H9 (cell line): Measurements from ENCODE around the gene RAB3IL1. TPM values are rescaled to one million over a fixed set of nuclear protein-coding genes. Genes with fewer than 3 reads are reported as not detected.

ENCODE experiments used
- DNase-seq: peaks from one replicate; pipeline ENCODE4 v3.0.0-alpha.2; 2017
- H2AFZ ChIP-seq: one replicate; pipeline ENCODE4 v1.6.1; 2013; ENCODE audit warnings: mild to moderate bottlenecking, low read length, control low read depth, moderate library complexity
- H2AK5ac ChIP-seq: 2 replicates; pipeline ENCODE4 v1.6.1; 2013; ENCODE audit warnings: low read length, control low read depth, mixed read lengths; ENCODE audit not compliant: insufficient read length
- H2BK120ac ChIP-seq: one replicate; pipeline ENCODE4 v1.6.1; 2013; ENCODE audit warnings: low read depth, mild to moderate bottlenecking, low read length, control low read depth, inconsistent platforms; ENCODE audit not compliant: poor library complexity, severe bottlenecking
- H2BK12ac ChIP-seq: 2 replicates; pipeline ENCODE4 v1.6.1; 2013; ENCODE audit warnings: low read length, control low read depth, mixed read lengths, low read depth; ENCODE audit not compliant: insufficient read length
- H2BK15ac ChIP-seq: 2 replicates; pipeline ENCODE4 v1.6.1; 2013; ENCODE audit warnings: low read depth, low read length, control low read depth
- H2BK20ac ChIP-seq: one replicate; pipeline ENCODE4 v1.6.1; 2013; ENCODE audit warnings: low read depth, mild to moderate bottlenecking, low read length, control low read depth, inconsistent platforms; ENCODE audit not compliant: poor library complexity, severe bottlenecking
- H2BK5ac ChIP-seq: 2 replicates; pipeline ENCODE4 v1.6.1; 2013; ENCODE audit warnings: low read length, control low read depth, mixed read lengths; ENCODE audit not compliant: insufficient read length
- H3K14ac ChIP-seq: 2 replicates; pipeline ENCODE4 v1.6.1; 2013; ENCODE audit warnings: low read length, control low read depth; ENCODE audit not compliant: insufficient read depth
- H3K18ac ChIP-seq: 2 replicates; pipeline ENCODE4 v1.6.1; 2013; ENCODE audit warnings: low read depth, mild to moderate bottlenecking, mixed read lengths, low read length, control low read depth; ENCODE audit not compliant: insufficient read length
- H3K23ac ChIP-seq: 2 replicates; pipeline ENCODE4 v1.6.1; 2013; ENCODE audit warnings: low read length, control low read depth, mixed read lengths, low read depth; ENCODE audit not compliant: insufficient read length
- H3K23me2 ChIP-seq: 2 replicates; pipeline ENCODE4 v1.6.1; 2013; ENCODE audit warnings: low read depth, mild to moderate bottlenecking, mixed read lengths, low read length, control low read depth; ENCODE audit not compliant: insufficient read length, poor library complexity, severe bottlenecking
- H3K27ac ChIP-seq: 2 replicates; pipeline ENCODE4 v1.5.1; 2013; ENCODE audit warnings: low read length, control low read depth, mixed read lengths, low read depth; ENCODE audit not compliant: insufficient read length
- H3K27me3 ChIP-seq: 2 replicates; pipeline ENCODE4 v1.6.1; 2013; ENCODE audit warnings: low read length, control low read depth, inconsistent platforms; ENCODE audit not compliant: insufficient read depth
- H3K4ac ChIP-seq: 2 replicates; pipeline ENCODE4 v1.6.1; 2013; ENCODE audit warnings: low read depth, mild to moderate bottlenecking, control low read depth, inconsistent platforms, low read length, moderate library complexity
- H3K4me1 ChIP-seq: 2 replicates; pipeline ENCODE4 v1.6.1; 2013; ENCODE audit warnings: low read length, control low read depth, inconsistent platforms; ENCODE audit not compliant: insufficient read depth
- H3K4me2 ChIP-seq: 2 replicates; pipeline ENCODE4 v1.6.1; 2013; ENCODE audit warnings: low read length, control low read depth, mixed read lengths; ENCODE audit not compliant: insufficient read length, insufficient read depth
- H3K56ac ChIP-seq: 2 replicates; pipeline ENCODE4 v1.6.1; 2013; ENCODE audit warnings: low read depth, mild to moderate bottlenecking, mixed read lengths, low read length, control low read depth; ENCODE audit not compliant: insufficient read length
- H3K79me1 ChIP-seq: 2 replicates; pipeline ENCODE4 v1.6.1; 2013; ENCODE audit warnings: low read depth, mild to moderate bottlenecking, moderate library complexity, low read length, control low read depth, inconsistent platforms; ENCODE audit not compliant: insufficient read depth, poor library complexity, severe bottlenecking
- H3K79me2 ChIP-seq: 2 replicates; pipeline ENCODE4 v1.6.1; 2013; ENCODE audit warnings: low read length, control low read depth, inconsistent platforms; ENCODE audit not compliant: insufficient read depth
- H3K9ac ChIP-seq: 2 replicates; pipeline ENCODE4 v1.6.1; 2013; ENCODE audit warnings: low read length, control low read depth, mixed read lengths; ENCODE audit not compliant: insufficient read length; ENCODE audit errors: extremely low read depth
- H3K9me3 ChIP-seq: one replicate; pipeline ENCODE4 v1.6.1; 2013; ENCODE audit warnings: low read depth, low read length, inconsistent platforms; ENCODE audit not compliant: control insufficient read depth
- H3T11ph ChIP-seq: one replicate; pipeline ENCODE4 v1.6.1; 2013; ENCODE audit warnings: mild to moderate bottlenecking, low read length, control low read depth, inconsistent platforms
- H4K20me1 ChIP-seq: one replicate; pipeline ENCODE4 v1.6.1; 2013; ENCODE audit not compliant: control insufficient read depth, insufficient read length, insufficient read depth
- H4K5ac ChIP-seq: 2 replicates; pipeline ENCODE4 v1.6.1; 2013; ENCODE audit warnings: low read depth, mild to moderate bottlenecking, mixed read lengths, low read length, control low read depth; ENCODE audit not compliant: insufficient read length
- H4K8ac ChIP-seq: replicated peaks from 2 replicates; pipeline ENCODE4 v1.6.1; 2013; ENCODE audit warnings: low read length, control low read depth, mixed read lengths, low read depth; ENCODE audit not compliant: insufficient read length
- H4K91ac ChIP-seq: 2 replicates; pipeline ENCODE4 v1.6.1; 2013; ENCODE audit warnings: low read depth, mild to moderate bottlenecking, moderate library complexity, mixed read lengths, low read length, control low read depth; ENCODE audit not compliant: insufficient read length
- H3K27ac Mint-ChIP-seq, 3 experiments: 2 replicates in 2 of 3; 3 replicates in 1 of 3; pipeline ENCODE4 v1.8.0; 2020 to 2021; ENCODE audit warnings: mixed read lengths in 3 of 3, mild to moderate bottlenecking in 1 of 3, moderate library complexity in 1 of 3
- H3K27me3 Mint-ChIP-seq: 2 replicates; pipeline ENCODE4 v1.8.0; 2021; ENCODE audit warnings: low read depth, mild to moderate bottlenecking, moderate library complexity, mixed read lengths
- H3K36me3 Mint-ChIP-seq, 3 experiments: 2 replicates in 2 of 3; 3 replicates in 1 of 3; pipeline ENCODE4 v1.8.0; 2020 to 2021; ENCODE audit warnings: low read depth in 3 of 3, mixed read lengths in 3 of 3; ENCODE audit not compliant: insufficient read depth in 1 of 3
- H3K4me1 Mint-ChIP-seq, 2 experiments: 2 replicates each; pipeline ENCODE4 v1.8.0; 2020; ENCODE audit warnings: mixed read lengths in 2 of 2
- H3K4me3 Mint-ChIP-seq, 2 experiments: 2 replicates in 1 of 2; 3 replicates in 1 of 2; pipeline ENCODE4 v1.8.0; 2020 to 2021; ENCODE audit warnings: mild to moderate bottlenecking in 2 of 2, mixed read lengths in 2 of 2, moderate library complexity in 1 of 2
- H3K9me3 Mint-ChIP-seq, 2 experiments: 2 replicates in 1 of 2; 3 replicates in 1 of 2; pipeline ENCODE4 v1.8.0; 2020; ENCODE audit warnings: mild to moderate bottlenecking in 2 of 2, mixed read lengths in 2 of 2, moderate library complexity in 1 of 2
- CTCF ChIP-seq: fragments of 200-600 bp; sonication (generic); conservative IDR thresholded peaks from 3 replicates; pipeline ENCODE4 v1.8.0; 2021; ENCODE audit warnings: antibody characterized with exemption, mild to moderate bottlenecking
- WGBS: extraction: QIAGEN DNeasy Blood & Tissue Kit; methylation state at CpG from one replicate; pipeline ENCODE4 v1.1.7; 2013; ENCODE audit warnings: missing lambda C conversion rate, low lambda C conversion rate, mixed read lengths; ENCODE audit not compliant: insufficient read length; ENCODE audit errors: extremely low coverage; 5-methylcytosine and 5-hydroxymethylcytosine counted together
- total RNA-seq: library from RNA; stranded (reverse); gene quantifications from 2 replicates; pipeline ENCODE4 v1.2.1, GENCODE V29; 2021

Gene RAB3IL1
- total RNA-seq, 1 experiment from 2014 or later: 2.4 TPM

- H2BK12ac ChIP-seq: no peak overlapping the region
- H3K9ac ChIP-seq: no peak overlapping the region
- H3K56ac ChIP-seq: no peak overlapping the region
- H2BK20ac ChIP-seq: no peak overlapping the region
- H3K23me2 ChIP-seq: peaks cover 8% of the 10 kb centered on the region
- peak overlapping the region; percentile 31 for H3K4me2 ChIP-seq
- Mint-ChIP-seq H3K27me3 (peaks cover 31% of the 10 kb centered on the region), H3K27ac (no peak overlapping the region), H3K4me1 (peaks cover 0 to 10% of the 10 kb centered on the region in 2 experiments; a peak in 1 of 4 replicates), H3K36me3 (no peaks in the 10 kb centered on the region), H3K4me3 (peak overlapping the region; percentile 51 to 77), H3K9me3 (no peaks in the 10 kb centered on the region)
- no peak overlapping the region for H3K4ac ChIP-seq
- H3K14ac ChIP-seq: peak overlapping the region; percentile 64; the same call in 1 of the 2 replicates
- H3K23ac ChIP-seq: no peak overlapping the region
- peak; percentile 95 for DNase-seq
- no peaks in the 10 kb centered on the region for H3K4me1 ChIP-seq
- H3K9me3 ChIP-seq: no peaks in the 10 kb centered on the region
- no CpG with 5 or more reads among the region's 56 CpGs for WGBS
- H2AFZ ChIP-seq: no peak overlapping the region
- H3K18ac ChIP-seq: peak overlapping the region; percentile 23
- H2AK5ac ChIP-seq: no peak overlapping the region
- no peaks in the 10 kb centered on the region for H3K27me3 ChIP-seq
- no peaks in the 10 kb centered on the region for H3K79me2 ChIP-seq
- H4K5ac ChIP-seq: no peak overlapping the region
- H2BK15ac ChIP-seq: no peak overlapping the region
- no peak for TF ChIP-seq CTCF
- H3K79me1 ChIP-seq: no peaks in the 10 kb centered on the region
- no peak overlapping the region for H4K8ac ChIP-seq
- H3T11ph ChIP-seq: no peak overlapping the region
- H4K91ac ChIP-seq: no peak overlapping the region
- H2BK5ac ChIP-seq: no peak overlapping the region
- no peak overlapping the region for H2BK120ac ChIP-seq
- H3K27ac ChIP-seq: no peak overlapping the region
- H4K20me1 ChIP-seq: no peaks in the 10 kb centered on the region
These were observed 38.2 kb upstream of the RAB3IL1 start for GRCh38 chr11:61955422-61956135.
